Central memory CD4-positive, alpha-beta T cell (primary cell): ENCODE measurements around the gene SORCS2.

Source experiments
- DNase-seq: peaks from one replicate; pipeline ENCODE4 v3.0.0; 2022

SORCS2 gene

GRCh38 chr4:7763788-7764187 is 571.5 kb downstream of the SORCS2 start:
- no peak for DNase-seq

GRCh38 chr4:7764466-7764865 is 572.1 kb downstream of the SORCS2 start:
- DNase-seq, result no peak

- no peak for DNase-seq
These were observed 573.3 kb downstream of the SORCS2 start for GRCh38 chr4:7765666-7766065.

GRCh38 chr4:7766086-7766485 is 573.7 kb downstream of the SORCS2 start:
- no peak for DNase-seq

- DNase-seq, result no peak
These were observed 574.5 kb downstream of the SORCS2 start for GRCh38 chr4:7766661-7767345.

- no peak for DNase-seq
These were observed 575.2 kb downstream of the SORCS2 start for GRCh38 chr4:7767526-7767925.

GRCh38 chr4:7767966-7768365 is 575.6 kb downstream of the SORCS2 start:
- DNase-seq, result no peak

- DNase-seq, result no peak
These were observed 576.4 kb downstream of the SORCS2 start for GRCh38 chr4:7768736-7769135.

- DNase-seq, result no peak
These were observed 577.3 kb downstream of the SORCS2 start for GRCh38 chr4:7769396-7770223.

GRCh38 chr4:7770224-7771050 is 578.1 kb downstream of the SORCS2 start:
- DNase-seq, result no peak

GRCh38 chr4:7771056-7771455 is 578.7 kb downstream of the SORCS2 start:
- peak; percentile 48 for DNase-seq

- no peak for DNase-seq
These were observed 579.5 kb downstream of the SORCS2 start for GRCh38 chr4:7771541-7772507.

- DNase-seq, result no peak
These were observed 580.5 kb downstream of the SORCS2 start for GRCh38 chr4:7772711-7773385.

- DNase-seq, result no peak
These were observed 581.3 kb downstream of the SORCS2 start for GRCh38 chr4:7773401-7774180.

GRCh38 chr4:7774301-7775294 is 582.3 kb downstream of the SORCS2 start:
- DNase-seq, result no peak

GRCh38 chr4:7775396-7775795 is 583.1 kb downstream of the SORCS2 start:
- no peak for DNase-seq

GRCh38 chr4:7777017-7777710 is 584.8 kb downstream of the SORCS2 start:
- no peak for DNase-seq

GRCh38 chr4:7777871-7778509 is 585.7 kb downstream of the SORCS2 start:
- no peak for DNase-seq
